Measurements from ENCODE around the gene TUBA4A.

DNA sequence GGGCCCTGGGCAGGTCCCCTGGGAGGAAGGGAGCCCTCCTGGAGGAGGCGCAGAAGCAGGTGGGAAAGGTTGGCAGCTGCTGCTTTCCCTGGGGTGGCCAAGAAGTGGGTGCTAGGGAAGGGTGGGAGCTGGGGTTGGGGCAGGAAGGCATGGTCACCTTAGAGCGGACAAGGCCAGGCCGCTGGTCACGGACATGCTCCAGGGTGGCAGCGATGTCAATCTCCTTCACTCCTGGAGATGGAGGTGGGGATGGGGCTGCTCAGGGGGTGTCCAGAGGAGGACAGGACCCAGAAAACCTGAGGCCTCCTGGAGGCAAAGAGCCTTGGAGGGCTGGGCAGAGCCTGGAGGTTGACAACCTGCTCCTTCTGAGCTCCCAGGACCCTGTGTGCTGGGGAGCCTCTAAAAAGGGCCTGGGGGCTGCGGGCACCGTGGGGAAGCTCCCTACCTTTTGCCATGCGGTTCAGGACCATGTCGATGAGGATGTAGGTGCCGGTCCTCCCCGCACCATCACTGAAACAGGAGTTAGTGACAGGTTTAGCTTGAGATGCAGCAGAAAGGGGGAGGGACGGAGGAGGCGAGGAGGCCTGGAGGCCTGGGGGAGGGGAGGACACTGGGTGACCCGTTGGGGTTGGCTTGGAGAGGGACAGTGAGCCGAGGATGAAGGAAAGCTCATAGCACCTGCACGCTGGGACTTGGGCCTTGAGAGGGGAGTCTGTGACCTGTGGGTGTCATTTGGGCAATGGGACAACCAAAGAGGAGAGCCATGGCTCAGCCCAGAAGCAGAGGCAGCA, 36.9 kb upstream of the TUBA4A start:
- TF ChIP-seq, protein P1, sequence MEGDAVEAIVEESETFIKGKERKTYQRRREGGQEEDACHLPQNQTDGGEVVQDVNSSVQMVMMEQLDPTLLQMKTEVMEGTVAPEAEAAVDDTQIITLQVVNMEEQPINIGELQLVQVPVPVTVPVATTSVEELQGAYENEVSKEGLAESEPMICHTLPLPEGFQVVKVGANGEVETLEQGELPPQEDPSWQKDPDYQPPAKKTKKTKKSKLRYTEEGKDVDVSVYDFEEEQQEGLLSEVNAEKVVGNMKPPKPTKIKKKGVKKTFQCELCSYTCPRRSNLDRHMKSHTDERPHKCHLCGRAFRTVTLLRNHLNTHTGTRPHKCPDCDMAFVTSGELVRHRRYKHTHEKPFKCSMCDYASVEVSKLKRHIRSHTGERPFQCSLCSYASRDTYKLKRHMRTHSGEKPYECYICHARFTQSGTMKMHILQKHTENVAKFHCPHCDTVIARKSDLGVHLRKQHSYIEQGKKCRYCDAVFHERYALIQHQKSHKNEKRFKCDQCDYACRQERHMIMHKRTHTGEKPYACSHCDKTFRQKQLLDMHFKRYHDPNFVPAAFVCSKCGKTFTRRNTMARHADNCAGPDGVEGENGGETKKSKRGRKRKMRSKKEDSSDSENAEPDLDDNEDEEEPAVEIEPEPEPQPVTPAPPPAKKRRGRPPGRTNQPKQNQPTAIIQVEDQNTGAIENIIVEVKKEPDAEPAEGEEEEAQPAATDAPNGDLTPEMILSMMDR (IDR thresholded peaks at IDR 0.05; ENCODE audit: low read depth, low read length), result no peak
- TF ChIP-seq, protein P2, sequence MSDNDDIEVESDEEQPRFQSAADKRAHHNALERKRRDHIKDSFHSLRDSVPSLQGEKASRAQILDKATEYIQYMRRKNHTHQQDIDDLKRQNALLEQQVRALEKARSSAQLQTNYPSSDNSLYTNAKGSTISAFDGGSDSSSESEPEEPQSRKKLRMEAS (IDR thresholded peaks at IDR 0.05; ENCODE audit: low read depth, low read length), result no peak
- TF ChIP-seq POLR2A (IDR thresholded peaks at IDR 0.05; ENCODE audit: extremely low read depth, insufficient read length), result no peak

All from NB4 (cell line).